GM06990 (cell line): Measurements from ENCODE around the gene SCAPER.

Source experiments
- DNase-seq: peaks from one replicate; pipeline ENCODE4 v3.0.0-alpha.2; 2011; ENCODE audit not compliant: insufficient read length; ENCODE audit errors: extremely low read depth
- H3K27me3 ChIP-seq: replicated peaks from 2 replicates; pipeline ENCODE4 v1.6.0; 2011; ENCODE audit warnings: low read length; ENCODE audit not compliant: control insufficient read depth, insufficient read depth
- H3K36me3 ChIP-seq: 2 replicates; pipeline ENCODE4 v1.5.1; 2011; ENCODE audit warnings: low read length; ENCODE audit not compliant: control insufficient read depth, insufficient read depth
- H3K4me3 ChIP-seq: replicated peaks from 2 replicates; pipeline ENCODE4 v1.5.1; 2011; ENCODE audit warnings: low read depth, mild to moderate bottlenecking, control low read depth, low read length
- CTCF ChIP-seq: IDR thresholded peaks from 2 replicates; pipeline ENCODE4 v1.5.1; 2011; ENCODE audit warnings: low read length, control low read depth, mild to moderate bottlenecking, inconsistent platforms; ENCODE audit not compliant: insufficient read depth, poor library complexity, severe bottlenecking

The SCAPER gene

GRCh38 chr15:76337059-76337695, 568.0 kb downstream of the SCAPER start:
- TF ChIP-seq CTCF = no peak
- H3K4me3 ChIP-seq = peak overlapping the region; percentile 74
- no peaks in the 10 kb centered on the region for H3K36me3 ChIP-seq
- H3K27me3 ChIP-seq = no peaks in the 10 kb centered on the region; the same call in 1 of the 2 replicates
- DNase-seq = no peak

GRCh38 chr15:76336254-76337058, 568.7 kb downstream of the SCAPER start, which contains the start of gene ISL2:
ISL2 (plus strand) TSS chr15:76336773; CDS start chr15:76336884, 111 bp downstream.
- Histone ChIP-seq H3K4me3 (peak within 1 kb of the TSS; percentile 74), H3K36me3 (no peaks in the 10 kb centered on the region), H3K27me3 (no peaks in the 10 kb centered on the region; the same call in 1 of the 2 replicates)
- DNase-seq = peak; percentile 93
- TF ChIP-seq CTCF = no peak

- TF ChIP-seq CTCF = no peak
- DNase-seq = peak; percentile 44
- Histone ChIP-seq H3K36me3 (no peaks in the 10 kb centered on the region), H3K4me3 (peak overlapping the region; percentile 74), H3K27me3 (no peaks in the 10 kb centered on the region; the same call in 1 of the 2 replicates)
Measured at GRCh38 chr15:76335307-76336253, 569.6 kb downstream of the SCAPER start.

- DNase-seq = no peak
- TF ChIP-seq CTCF = no peak
- H3K36me3 ChIP-seq = no peaks in the 10 kb centered on the region
- no peaks in the 10 kb centered on the region; the same call in 1 of the 2 replicates for H3K27me3 ChIP-seq
- H3K4me3 ChIP-seq = no peak overlapping the region
Measured at GRCh38 chr15:76334438-76335306, 570.5 kb downstream of the SCAPER start.
